ENCODE data around the gene CRACDL.

GRCh38 chr2:98869870-98870269, 66.2 kb downstream of the CRACDL start:
- no peak for TF ChIP-seq CTCF (IDR thresholded peaks at IDR 0.05)
- peak; percentile 74 for TF ChIP-seq POLR2AphosphoS5 (IDR thresholded peaks at IDR 0.05)

Data from prostate gland (tissue), 2 donors.